A549 (cell line): ENCODE data around the gene DOC2A. TPM values are rescaled to one million over a fixed set of nuclear protein-coding genes. Genes with fewer than 3 reads are reported as not detected.

Experiments used
- ATAC-seq, 2 experiments: fragments of 200-7000 bp in 1 of 2; fragments of >200 bp in 1 of 2; cut with Nextera tagmentation in 1 of 2; cut with Tn5 transposase in 1 of 2; 3 replicates each; pipeline versions ENCODE4 v1.8.0 to v1.9.1; 2018 to 2020; ENCODE audit warnings: mild to moderate bottlenecking in 1 of 2, moderate library complexity in 1 of 2
- CTCF ChIA-PET: fragments of 300-600 bp; sonication (Branson Sonifier 250); formaldehyde crosslinking; extraction: SDS; loops from one replicate; lab custom pipeline; 2021; ENCODE audit warnings: antibody characterized with exemption, inconsistent platforms; lab: Yijun Ruan, JAX
- POLR2A ChIA-PET: fragments of 350-600 bp; formaldehyde crosslinking; extraction: SDS; loops from one replicate; lab custom pipeline; 2021; ENCODE audit warnings: antibody characterized with exemption, inconsistent platforms; lab: Yijun Ruan, JAX
- DNase-seq, 2 experiments: peaks; one replicate each; pipeline versions ENCODE4 v3.0.0 to v3.0.0-alpha.2; 2011 to 2016; ENCODE audit warnings: low read depth in 1 of 2, low spot score in 1 of 2
- FAIRE-seq: peaks from 2 replicates; lab custom pipeline; 2011; peaks lifted over from hg19 to GRCh38; lab: Jason Lieb, UNC
- H3K27ac ChIP-seq, 2 experiments: fragments of >200 bp; sonication (Bioruptor Twin); formaldehyde crosslinking; 3 replicates each; pipeline ENCODE4 v1.5.1; 2016 to 2017
- H3K4me1 ChIP-seq: fragments of >200 bp; sonication (Bioruptor Twin); formaldehyde crosslinking; 3 replicates; pipeline ENCODE4 v1.6.1; 2016
- H3K4me2 ChIP-seq: fragments of >200 bp; sonication (Bioruptor Twin); formaldehyde crosslinking; 3 replicates; pipeline ENCODE4 v1.6.1; 2016
- H3K4me3 ChIP-seq: fragments of >200 bp; sonication (Bioruptor Twin); formaldehyde crosslinking; 3 replicates; pipeline ENCODE4 v1.5.1; 2016
- H3K9me3 ChIP-seq: fragments of >200 bp; sonication (Bioruptor Twin); formaldehyde crosslinking; 3 replicates; pipeline ENCODE4 v1.6.1; 2016
- ATOH8 ChIP-seq: fragments of 250-450 bp; sonication (Bioruptor Pico); IDR thresholded peaks from 2 replicates; pipeline ENCODE4 v1.5.0; 2020; ENCODE audit warnings: low read depth, mild to moderate bottlenecking, moderate library complexity
- CBX2 ChIP-seq: fragments of 200-600 bp; sonication (generic); IDR thresholded peaks from 2 replicates; pipeline ENCODE4 v1.6.1; 2016; ENCODE audit warnings: low read depth, mild to moderate bottlenecking, borderline replicate concordance
- CHD2 ChIP-seq: fragments of 150-350 bp; IDR thresholded peaks from 2 replicates; pipeline ENCODE4 v1.6.1; 2014; ENCODE audit warnings: low read length; ENCODE audit not compliant: partially characterized antibody
- CHD4 ChIP-seq: fragments of 200-600 bp; sonication (generic); IDR thresholded peaks from 2 replicates; pipeline ENCODE4 v1.6.1; 2016; ENCODE audit warnings: antibody characterized with exemption, mild to moderate bottlenecking, borderline replicate concordance
- EHMT2 ChIP-seq: fragments of 200-600 bp; sonication (generic); IDR thresholded peaks from 2 replicates; pipeline ENCODE4 v1.6.1; 2016; ENCODE audit warnings: antibody characterized with exemption, low read depth, mild to moderate bottlenecking, moderate library complexity
- EP300 ChIP-seq, 2 experiments: fragments of >200 bp; sonication (Bioruptor Twin); formaldehyde crosslinking; IDR thresholded peaks; 2 replicates in 1 of 2; 3 replicates in 1 of 2; pipeline ENCODE4 v1.6.1; 2016 to 2017
- ESRRA ChIP-seq: fragments of 150-350 bp; IDR thresholded peaks from 2 replicates; pipeline ENCODE4 v1.6.1; 2014; ENCODE audit warnings: mild to moderate bottlenecking, low read length, borderline replicate concordance
- FOSL2 ChIP-seq, 2 experiments: fragments of 450-650 bp in 1 of 2; fragments of >200 bp in 1 of 2; sonication (Bioruptor Twin) in 1 of 2; formaldehyde crosslinking; IDR thresholded peaks; 2 replicates each; pipeline versions ENCODE4 v1.5.0 to v1.6.1; 2016 to 2020; ENCODE audit warnings: mild to moderate bottlenecking in 1 of 2, moderate library complexity in 1 of 2
- FOXS1 ChIP-seq: fragments of 250-450 bp; sonication (Bioruptor Pico); IDR thresholded peaks from 2 replicates; pipeline ENCODE4 v1.5.0; 2020; ENCODE audit warnings: mild to moderate bottlenecking, moderate library complexity
- GATA3 ChIP-seq: IDR thresholded peaks from 2 replicates; pipeline ENCODE4 v1.6.1; 2012; ENCODE audit warnings: borderline replicate concordance
- HOXA7 ChIP-seq: fragments of 250-450 bp; sonication (Bioruptor Pico); IDR thresholded peaks from 2 replicates; pipeline ENCODE4 v1.5.0; 2020; ENCODE audit warnings: mild to moderate bottlenecking, moderate library complexity
- JUN ChIP-seq, 2 experiments: fragments of >200 bp; sonication (Bioruptor Twin); formaldehyde crosslinking; IDR thresholded peaks; 2 replicates in 1 of 2; 3 replicates in 1 of 2; pipeline ENCODE4 v1.6.1; 2016 to 2017
- MAFK ChIP-seq: fragments of 450-650 bp; IDR thresholded peaks from 2 replicates; pipeline ENCODE4 v1.6.1; 2014; ENCODE audit not compliant: partially characterized antibody
- NFE2L2 ChIP-seq: fragments of 150-350 bp; conservative IDR thresholded peaks from 2 replicates; pipeline ENCODE4 v1.6.1; 2014; ENCODE audit warnings: low read length
- RARB ChIP-seq: fragments of 250-450 bp; sonication (Bioruptor Pico); IDR thresholded peaks from 2 replicates; pipeline ENCODE4 v1.8.0; 2021; ENCODE audit warnings: mild to moderate bottlenecking, moderate library complexity
- RCOR1 ChIP-seq: fragments of 150-350 bp; IDR thresholded peaks from 2 replicates; pipeline ENCODE4 v1.6.1; 2014; ENCODE audit warnings: antibody characterized with exemption, low read length, low read depth
- SMC3 ChIP-seq: fragments of >200 bp; sonication (Bioruptor Twin); formaldehyde crosslinking; IDR thresholded peaks from 3 replicates; pipeline ENCODE4 v1.6.1; 2018; ENCODE audit warnings: inconsistent platforms
- TP53 ChIP-seq: fragments of 250-450 bp; sonication (Bioruptor Pico); IDR thresholded peaks from 2 replicates; pipeline ENCODE4 v1.5.0; 2021; ENCODE audit warnings: mild to moderate bottlenecking, moderate library complexity
- ZC3H11A ChIP-seq: fragments of 450-650 bp; IDR thresholded peaks from 2 replicates; pipeline ENCODE4 v1.6.1; 2014; ENCODE audit warnings: antibody characterized with exemption, mild to moderate bottlenecking
- WGBS: methylation state at CpG from one replicate; pipeline ENCODE4 v1.1.6; 2017; ENCODE audit errors: missing lambda C conversion rate; 5-methylcytosine and 5-hydroxymethylcytosine counted together
- polyA plus RNA-seq, 4 experiments: library from polyadenylated mRNA; depleted of rRNA in 3 of 4; stranded (reverse); fragments of >200 nt; fragmentation: RNase III in 1 of 4; extraction: RNeasy Plus Mini Kit Qiagen cat#74134 plus additional on column Dnase treatment in 1 of 4; gene quantifications; 2 replicates in 3 of 4; 3 replicates in 1 of 4; pipeline ENCODE4 v1.2.3, GENCODE V29; 2011 to 2017
- TF ChIP-seq, protein P1 (sequence below): fragments of >200 bp; sonication (Bioruptor Twin); formaldehyde crosslinking; IDR thresholded peaks from 3 replicates; pipeline ENCODE4 v1.6.1; 2016

The DOC2A gene
- polyA plus RNA-seq, 2 of the 4 experiments (the other 2 are of a cell fraction): 2.5 to 5.5 TPM

- no peak for ATAC-seq
- Histone ChIP-seq H3K27ac (no peak overlapping the region), H3K9me3 (no peaks in the 10 kb centered on the region), H3K4me3 (no peak overlapping the region), H3K4me1 (peaks cover 9% of the 10 kb centered on the region; the same call in 2 of the 3 replicates), H3K4me2 (no peak overlapping the region)
- FAIRE-seq: no peak
- WGBS: 95% methylated on average over 17 of the region's 35 CpGs
- TF ChIP-seq FOXS1 (CRISPR knock-in tag): no peak
- POLR2A ChIA-PET: no interaction called here
- DNase-seq: no peak
- CTCF ChIA-PET: interaction anchor here (1.1 to 1.9 kb wide), 2 partner anchors 41 to 47 kb away, joined by 4 read pairs; no protein-coding TSS in a partner anchor
Observed at GRCh38 chr16:29990883-29991570, 19.8 kb downstream of the DOC2A start.

DNA sequence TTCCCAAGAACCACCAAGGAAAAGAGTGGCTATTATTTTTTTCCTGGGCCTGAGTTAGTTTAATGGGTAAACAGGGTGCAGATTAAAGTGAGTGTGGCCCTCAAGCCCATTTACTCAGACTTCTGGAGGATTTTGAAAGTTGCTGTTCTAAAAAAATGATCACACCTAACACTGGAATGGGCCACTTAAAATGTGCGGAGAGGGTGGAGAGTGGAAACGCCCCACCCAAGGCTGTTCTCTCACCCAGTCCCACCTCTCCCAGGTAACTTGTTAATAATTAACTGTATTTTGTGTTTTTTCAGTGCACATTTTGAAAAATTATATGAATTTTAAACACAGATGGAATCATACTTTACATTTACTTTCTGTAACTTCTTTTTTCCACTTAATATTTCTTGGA, 20.8 kb downstream of the DOC2A start:
- H3K27ac ChIP-seq: no peak overlapping the region
- TF ChIP-seq EP300 (IDR thresholded peaks at IDR 0.05) (no peak), NFE2L2 (no peak), FOSL2 (IDR thresholded peaks at IDR 0.05) (no peak), FOSL2 (CRISPR knock-in tag; IDR thresholded peaks at IDR 0.05) (no peak), MAFK (no peak), JUN (IDR thresholded peaks at IDR 0.05) (no peak), ATOH8 (CRISPR knock-in tag) (no peak), RARB (CRISPR knock-in tag) (no peak), CHD2 (no peak), CHD4 (no peak), ESRRA (no peak), CBX2 (no peak), ZC3H11A (no peak)
- TF ChIP-seq, all 56 proteins: peak for 0
- CTCF ChIA-PET: interaction anchor here (1.0 to 1.1 kb wide), 2 partner anchors 69 to 290 kb away, joined by 3 read pairs; no protein-coding TSS in a partner anchor
- DNase-seq (no peak), FAIRE-seq (no peak), ATAC-seq (no peak)
- Histone ChIP-seq H3K9me3 (no peaks in the 10 kb centered on the region), H3K4me2 (no peak overlapping the region), H3K4me1 (peaks cover 6% of the 10 kb centered on the region; the same call in 2 of the 3 replicates), H3K4me3 (no peak overlapping the region)
- 81% methylated on average over 2 of the region's 2 CpGs for WGBS
- POLR2A ChIA-PET: no interaction called here

DNA sequence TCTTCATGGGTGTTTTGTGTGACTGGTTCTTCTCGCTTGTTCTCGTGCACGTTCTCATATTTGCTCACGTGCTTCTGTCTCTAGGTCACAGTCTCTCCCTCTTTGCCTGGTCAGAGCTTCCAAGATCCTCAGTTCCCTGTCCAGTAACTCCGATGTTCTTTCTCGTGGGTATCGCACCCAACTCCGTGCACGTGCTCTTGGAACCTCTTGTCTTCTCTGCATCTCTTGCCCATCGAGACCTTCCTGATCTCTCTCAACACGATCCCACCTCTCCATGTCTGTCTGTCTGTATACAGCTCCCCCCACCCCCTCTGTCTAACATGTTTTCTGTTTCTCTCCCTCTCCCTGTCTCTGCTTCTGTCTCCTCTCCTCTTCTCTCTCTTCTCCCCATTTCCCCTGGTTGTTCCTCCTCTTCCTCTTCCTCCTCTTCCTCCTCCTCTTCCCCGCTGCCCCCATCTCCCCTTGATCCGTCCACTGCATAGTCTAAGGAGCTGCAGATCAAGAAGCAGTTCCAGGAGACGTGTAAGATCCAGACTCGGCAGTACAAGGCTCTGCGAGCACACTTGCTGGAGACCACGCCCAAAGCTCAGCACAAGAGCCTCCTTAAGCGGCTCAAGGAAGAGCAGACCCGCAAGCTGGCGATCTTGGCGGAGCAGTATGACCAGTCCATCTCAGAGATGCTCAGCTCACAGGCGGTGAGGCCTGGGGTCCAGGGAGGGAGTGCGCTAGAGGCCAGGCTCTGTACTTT, 21.5 kb downstream of the DOC2A start:
- Histone ChIP-seq H3K27ac (no peak overlapping the region), H3K4me3 (no peak overlapping the region)
- TF ChIP-seq EHMT2: no peak
- TF ChIP-seq GATA3: no peak
- no peak for TF ChIP-seq SMC3
- no peak for TF ChIP-seq NFE2L2
- TF ChIP-seq TP53 (CRISPR knock-in tag): no peak
- TF ChIP-seq, protein P1, sequence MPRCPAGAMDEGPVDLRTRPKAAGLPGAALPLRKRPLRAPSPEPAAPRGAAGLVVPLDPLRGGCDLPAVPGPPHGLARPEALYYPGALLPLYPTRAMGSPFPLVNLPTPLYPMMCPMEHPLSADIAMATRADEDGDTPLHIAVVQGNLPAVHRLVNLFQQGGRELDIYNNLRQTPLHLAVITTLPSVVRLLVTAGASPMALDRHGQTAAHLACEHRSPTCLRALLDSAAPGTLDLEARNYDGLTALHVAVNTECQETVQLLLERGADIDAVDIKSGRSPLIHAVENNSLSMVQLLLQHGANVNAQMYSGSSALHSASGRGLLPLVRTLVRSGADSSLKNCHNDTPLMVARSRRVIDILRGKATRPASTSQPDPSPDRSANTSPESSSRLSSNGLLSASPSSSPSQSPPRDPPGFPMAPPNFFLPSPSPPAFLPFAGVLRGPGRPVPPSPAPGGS: no peak
- TF ChIP-seq HOXA7 (CRISPR knock-in tag): no peak
- TF ChIP-seq ESRRA: no peak
- TF ChIP-seq RCOR1: no peak
- TF ChIP-seq, all 56 proteins: peak for 0
- FAIRE-seq (no peak), DNase-seq (no peak), ATAC-seq (no peak)
- ChIA-PET POLR2A (interaction anchor here (1.4 kb wide), 1 partner anchor 16 kb away, joined by 4 read pairs; the partner anchor contains the start of gene TAOK2), CTCF (interaction anchor here (0.7 to 1.3 kb wide), 9 partner anchors 15 to 289 kb away, joined by 3 read pairs; partner anchors contain the start of gene TAOK2)
- WGBS: 87% methylated on average over 23 of the region's 23 CpGs
- Histone ChIP-seq H3K4me1 (no peaks in the 10 kb centered on the region), H3K4me2 (no peak overlapping the region), H3K9me3 (no peaks in the 10 kb centered on the region)
